ENCODE measurements around the gene MYO7A.

MYO7A gene

DNA sequence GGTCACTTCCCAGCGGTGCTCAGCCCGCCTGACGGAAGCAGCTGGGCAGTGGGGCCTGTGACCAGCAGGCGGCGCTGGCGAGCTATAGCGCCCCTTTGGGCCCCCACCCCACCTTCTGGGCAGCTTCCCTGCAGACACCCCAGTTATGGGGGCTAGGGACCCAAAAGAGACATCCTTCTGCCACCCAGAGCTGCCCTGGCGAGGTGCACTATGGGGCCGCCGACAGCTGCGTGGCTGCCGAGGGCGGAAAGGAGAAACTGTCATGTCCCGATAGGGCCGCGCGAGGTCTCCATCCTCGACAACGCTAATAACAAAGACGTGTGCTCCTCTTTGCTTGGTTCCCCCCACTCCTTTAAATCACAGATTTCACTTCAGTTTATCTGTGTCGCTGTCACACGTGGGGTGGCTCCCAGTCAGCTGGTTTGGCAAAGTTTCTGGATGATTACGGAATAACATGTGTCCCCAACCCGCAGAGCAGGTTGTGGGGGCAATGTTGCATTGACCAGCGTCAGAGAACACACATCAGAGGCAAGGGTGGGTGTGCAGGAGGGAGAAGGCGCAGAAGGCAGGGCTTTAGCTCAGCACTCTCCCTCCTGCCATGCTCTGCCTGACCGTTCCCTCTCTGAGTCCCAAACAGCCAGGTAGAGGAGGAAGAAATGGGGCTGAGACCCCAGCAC is 673 bp upstream of the MYO7A start:
- DNase-seq (ENCODE audit: low spot score) = peak; percentile 38

DNA sequence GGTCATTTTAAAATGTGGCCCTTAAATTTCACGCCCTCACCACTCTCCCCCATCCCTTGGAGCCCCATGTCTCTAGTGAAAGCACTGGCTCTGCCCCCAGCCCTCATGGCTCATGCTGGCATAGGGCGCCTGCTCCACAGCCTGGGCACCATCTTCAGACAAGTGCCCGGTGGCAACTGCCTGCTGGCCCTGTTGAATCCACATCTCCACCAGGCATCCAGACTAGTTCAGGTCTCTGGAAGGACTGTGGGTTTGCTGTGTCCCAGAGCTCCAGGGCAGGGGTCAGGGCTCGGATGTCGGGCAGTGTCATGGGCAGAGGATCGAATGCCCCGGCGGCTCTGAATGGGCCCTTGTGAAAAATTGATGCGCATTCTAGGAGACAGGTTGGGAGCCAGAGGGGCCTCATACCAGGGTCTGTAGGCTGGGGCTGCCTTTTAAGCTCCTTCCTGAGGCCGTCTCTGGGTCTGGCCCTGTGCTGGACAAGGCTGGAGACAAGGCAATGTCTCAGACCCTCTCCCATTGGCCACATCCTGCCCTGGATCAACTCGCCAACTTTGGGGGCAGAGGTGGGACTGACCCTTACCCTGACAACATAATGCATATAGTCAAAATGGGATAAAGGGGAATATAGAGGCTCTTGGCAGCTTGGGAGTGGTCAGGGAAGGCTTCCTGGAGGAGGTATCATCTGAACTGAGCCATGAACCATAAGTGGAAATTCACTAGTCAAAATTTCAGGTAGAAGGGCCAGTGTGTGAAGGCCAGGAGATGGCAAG is 1.2 kb downstream of the MYO7A start:
- no peak for DNase-seq (ENCODE audit: low spot score)

GRCh38 chr11:77129842-77130756 is 2.1 kb downstream of the MYO7A start:
- no peak for DNase-seq (ENCODE audit: low spot score)

GRCh38 chr11:77130763-77131513 is 2.9 kb downstream of the MYO7A start:
- DNase-seq (ENCODE audit: low spot score) = no peak

DNA sequence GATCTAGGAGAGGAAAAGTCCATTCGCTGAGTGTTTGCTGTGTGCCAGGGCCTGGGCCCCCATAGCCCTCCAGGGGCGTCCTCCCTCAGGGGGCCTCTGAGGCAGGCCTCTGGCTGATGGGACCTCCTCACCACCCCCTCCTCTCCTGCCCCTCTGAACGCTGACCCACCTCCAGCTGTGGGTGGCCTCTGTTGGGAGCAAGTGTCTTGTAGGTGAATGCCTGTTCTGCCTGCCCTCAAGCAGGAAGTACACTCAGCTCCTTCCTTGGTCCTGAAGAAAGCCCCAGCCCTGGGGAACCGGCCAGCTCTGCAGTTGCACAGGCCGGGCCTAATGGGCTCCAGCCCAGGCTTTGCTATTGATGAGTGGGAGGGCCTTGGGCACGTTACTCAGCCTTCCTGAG is 3.5 kb downstream of the MYO7A start:
- no peak for DNase-seq (ENCODE audit: low spot score)

DNA sequence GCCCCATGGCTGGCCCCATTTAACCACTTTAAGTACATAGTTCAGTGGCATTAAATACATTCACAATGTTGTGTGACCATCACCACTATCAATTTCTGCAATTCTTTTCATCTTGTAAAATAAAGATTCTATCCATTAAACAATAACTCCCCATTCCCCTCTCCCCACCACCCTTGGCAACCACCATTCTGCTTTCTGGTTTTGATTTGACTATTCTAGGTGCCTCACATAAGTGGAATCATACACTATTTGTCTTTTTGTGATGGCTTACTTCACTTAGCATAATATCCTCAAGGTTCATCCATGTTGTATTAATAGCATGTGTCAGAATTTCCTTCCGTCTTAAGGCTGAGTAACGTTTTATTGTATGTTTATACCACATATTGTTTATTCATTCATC is 7.0 kb downstream of the MYO7A start:
- no peak for DNase-seq (ENCODE audit: low spot score)

DNA sequence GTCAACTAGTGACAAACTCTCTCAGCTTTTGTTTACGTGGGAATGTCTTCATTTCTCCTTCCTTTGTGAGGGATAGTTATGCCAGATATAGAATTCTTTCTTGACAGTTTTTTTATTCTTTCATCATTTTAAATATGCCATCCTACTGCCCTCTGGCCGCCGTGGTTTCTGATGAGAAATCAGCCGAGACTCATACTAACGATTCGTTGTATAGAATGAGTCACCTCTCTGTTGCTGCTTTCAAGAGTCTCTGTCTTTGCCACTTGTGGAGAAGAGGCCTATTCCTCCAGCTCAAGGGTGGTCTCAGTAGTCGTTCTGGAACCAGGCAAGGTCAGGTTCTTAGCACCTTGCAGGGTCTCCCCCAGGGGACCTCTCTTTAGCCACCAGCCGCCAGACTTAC is 8.0 kb downstream of the MYO7A start:
- DNase-seq (ENCODE audit: low spot score) = no peak

- no peak for DNase-seq (ENCODE audit: low spot score)
Observed at GRCh38 chr11:77136784-77137420, 8.9 kb downstream of the MYO7A start.

GRCh38 chr11:77137421-77137820 is 9.4 kb downstream of the MYO7A start:
- DNase-seq (ENCODE audit: low spot score) = no peak

- DNase-seq (ENCODE audit: low spot score) = no peak
Observed at GRCh38 chr11:77138106-77138649, 10.1 kb downstream of the MYO7A start.

- no peak for DNase-seq (ENCODE audit: low spot score)
Observed at GRCh38 chr11:77139201-77139600, 11.2 kb downstream of the MYO7A start.

DNA sequence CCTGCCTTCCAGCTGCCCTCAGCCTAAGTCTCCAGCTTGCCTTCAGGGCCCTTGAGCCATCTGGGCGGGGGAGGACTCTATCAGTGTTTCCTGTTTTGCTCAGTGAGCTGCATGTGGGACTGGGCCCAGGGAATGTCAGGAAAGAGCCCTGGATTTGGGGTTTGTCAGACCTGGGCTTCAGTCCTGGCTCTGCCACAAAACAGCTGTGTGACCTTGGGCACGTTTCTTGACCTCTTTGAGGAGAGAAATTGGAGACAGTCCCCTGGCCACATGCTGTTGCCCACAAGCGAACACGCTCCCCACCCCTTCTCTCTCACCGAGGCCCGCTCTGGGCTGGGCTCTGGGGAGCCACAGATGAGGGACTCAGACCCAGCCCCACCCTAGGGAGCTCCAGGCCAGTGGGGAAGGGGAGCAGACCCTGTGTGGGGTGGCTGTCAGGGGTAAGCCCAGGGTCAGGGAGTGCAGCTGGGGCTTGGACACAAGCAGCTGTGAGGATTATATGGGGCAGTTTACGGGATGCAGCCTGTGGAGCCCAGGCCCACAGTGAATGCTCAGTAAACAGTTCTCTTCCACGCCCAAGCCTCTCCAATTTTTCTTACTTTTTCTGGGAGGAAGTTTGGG is 12.3 kb downstream of the MYO7A start:
- DNase-seq (ENCODE audit: low spot score) = no peak

DNA sequence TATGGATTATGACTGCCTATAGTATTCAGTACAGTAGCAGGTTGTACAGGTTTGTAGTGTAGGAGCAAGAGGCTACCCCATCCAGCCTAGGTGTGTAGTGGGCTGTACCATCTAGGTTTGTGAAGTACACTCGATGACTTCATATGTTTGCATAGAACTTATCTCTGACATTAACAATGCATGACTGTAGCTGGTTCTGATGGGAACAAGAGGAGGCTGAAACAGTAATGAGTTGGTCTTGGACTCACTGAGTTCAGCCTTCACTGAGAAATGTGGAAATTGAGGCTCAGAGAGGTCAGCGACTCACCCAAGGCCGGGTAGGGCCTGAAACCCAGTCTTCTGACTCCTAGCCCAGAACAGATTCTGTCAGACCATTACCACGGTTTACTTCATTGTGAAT is 13.0 kb downstream of the MYO7A start:
- DNase-seq (ENCODE audit: low spot score) = no peak

GRCh38 chr11:77141475-77141874 is 13.4 kb downstream of the MYO7A start:
- DNase-seq (ENCODE audit: low spot score) = no peak

DNA sequence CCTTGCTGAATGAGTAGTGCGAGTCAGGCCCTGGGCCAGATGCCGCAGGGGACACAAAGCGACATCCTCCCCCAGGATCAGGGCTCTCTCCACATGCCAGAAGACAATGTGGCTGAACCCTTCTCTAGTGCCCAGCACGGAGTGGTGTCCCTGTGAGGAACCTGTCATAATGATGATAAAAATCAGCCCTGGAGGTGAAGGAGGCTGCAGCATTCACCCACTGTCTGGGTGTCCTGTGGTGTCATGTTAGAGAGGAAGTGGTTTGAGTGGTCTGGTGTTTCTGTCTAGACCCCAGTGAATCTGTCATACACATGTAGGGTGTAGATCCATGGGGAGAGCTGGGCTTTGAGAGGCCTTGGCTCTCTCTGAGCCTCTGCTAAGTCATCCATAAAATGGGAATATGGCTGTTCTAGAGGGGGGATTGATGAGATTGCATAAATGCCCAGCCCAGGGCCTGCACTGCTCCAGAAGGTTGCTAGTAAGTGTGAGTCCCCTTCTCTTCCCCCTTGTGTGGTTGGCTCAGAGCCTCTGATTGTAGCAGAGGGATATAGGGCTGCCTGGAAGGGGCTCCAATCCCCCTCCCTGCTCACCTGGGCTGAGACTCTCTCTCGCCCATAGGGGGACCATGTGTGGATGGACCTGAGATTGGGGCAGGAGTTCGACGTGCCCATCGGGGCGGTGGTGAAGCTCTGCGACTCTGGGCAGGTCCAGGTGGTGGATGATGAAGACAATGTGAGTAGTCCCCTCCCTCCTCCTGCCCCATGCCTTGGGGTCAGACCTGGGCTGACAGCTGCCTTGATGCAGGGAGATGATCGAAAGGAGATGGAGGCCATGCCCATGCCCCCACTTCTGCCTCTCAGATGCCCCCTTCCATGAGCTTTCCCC is 14.3 kb downstream of the MYO7A start:
- DNase-seq (ENCODE audit: low spot score) = no peak

- no peak for DNase-seq (ENCODE audit: low spot score)
Observed at GRCh38 chr11:77143405-77144020, 15.5 kb downstream of the MYO7A start.

DNA sequence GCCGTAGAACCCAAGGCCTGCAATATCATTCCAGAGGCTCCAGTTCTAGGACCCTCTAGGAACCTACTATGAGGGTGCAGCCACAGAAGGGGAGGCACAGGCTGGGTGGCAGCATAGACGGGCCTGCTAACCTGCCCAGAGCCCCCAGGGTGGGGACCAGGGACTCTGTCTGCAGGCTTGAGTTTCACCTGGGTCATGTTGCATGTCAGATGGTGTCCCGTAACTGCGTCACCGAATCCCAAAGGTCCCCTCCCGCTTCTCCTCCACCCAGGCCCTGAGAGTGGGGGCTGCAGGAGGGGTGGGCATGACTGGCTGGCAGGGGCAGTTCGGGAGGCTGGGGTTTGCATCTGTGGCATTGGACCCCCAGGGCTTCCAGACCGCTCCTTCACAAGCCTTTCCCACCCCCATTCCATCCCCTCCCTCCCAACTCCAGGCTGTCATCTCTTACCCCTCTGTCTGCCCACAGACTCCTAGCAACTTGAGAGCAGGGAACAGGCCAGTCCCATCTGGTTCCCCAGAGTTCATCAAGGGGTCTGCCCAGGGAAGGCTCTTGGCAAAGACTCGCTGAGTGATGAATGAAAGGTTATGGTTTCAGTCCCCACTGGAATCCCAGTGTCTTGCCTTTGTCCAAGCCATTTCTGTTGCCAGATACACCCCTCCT is 16.3 kb downstream of the MYO7A start:
- DNase-seq (ENCODE audit: low spot score) = no peak

- no peak for DNase-seq (ENCODE audit: low spot score)
Observed at GRCh38 chr11:77144857-77145428, 16.9 kb downstream of the MYO7A start.

All from hematopoietic multipotent progenitor cell treated with erythropoietin and hydrocortisone succinate and interleukin-3 and kit ligand, for 15 days (in vitro differentiated cells).